OCI-LY7 (cell line): ENCODE data around the gene JCAD. TPM values are rescaled to one million over a fixed set of nuclear protein-coding genes. Genes with fewer than 3 reads are reported as not detected.
"Not testable (repeated sequence)": the region's sequence is repeated elsewhere in the genome, so short reads cannot be mapped to it uniquely, and the experiment has no call there.

Source experiments
- BruUV-seq: library from RNA; stranded (reverse); fragments of 400-500 nt; replicated peaks from 2 replicates; lab custom pipeline; 2021; lab: Mats Ljungman, UMichigan
- CTCF ChIA-PET: fragments of 300-600 bp; sonication (Branson Sonifier 250); formaldehyde crosslinking; loops from one replicate; lab custom pipeline; 2022; ENCODE audit warnings: antibody characterized with exemption; ENCODE audit not compliant: unreplicated experiment; lab: Charles Lee
- POLR2A ChIA-PET: fragments of 300-600 bp; sonication (Branson Sonifier 250); formaldehyde crosslinking; loops from one replicate; lab custom pipeline; 2022; ENCODE audit warnings: antibody characterized with exemption; lab: Charles Lee
- DNase-seq: peaks from one replicate; pipeline ENCODE4 v3.0.0-alpha.2; 2015; ENCODE audit warnings: low spot score
- H2AFZ ChIP-seq: fragments of 200-600 bp; sonication (generic), shearing (Covaris generic); 2 replicates; pipeline ENCODE4 v1.6.1; 2014; ENCODE audit warnings: mild to moderate bottlenecking, antibody characterized with exemption, low read length, moderate library complexity
- H3K27ac ChIP-seq: fragments of 200-600 bp; sonication (generic); 2 replicates; pipeline ENCODE4 v1.5.1; 2014; ENCODE audit warnings: mixed run types, low read depth, mild to moderate bottlenecking, moderate library complexity, low read length, inconsistent platforms; ENCODE audit not compliant: poor library complexity, severe bottlenecking
- H3K36me3 ChIP-seq: fragments of 200-600 bp; sonication (generic); 2 replicates; pipeline ENCODE4 v1.6.1; 2014; ENCODE audit warnings: mild to moderate bottlenecking, antibody characterized with exemption, low read length, moderate library complexity, mixed read lengths; ENCODE audit not compliant: insufficient read depth
- H3K4me1 ChIP-seq: fragments of 200-600 bp; sonication (generic); 2 replicates; pipeline ENCODE4 v1.5.1; 2014; ENCODE audit warnings: mild to moderate bottlenecking, low read length; ENCODE audit not compliant: insufficient read depth, poor library complexity, severe bottlenecking
- H3K4me2 ChIP-seq: fragments of 200-600 bp; sonication (generic); 2 replicates; pipeline ENCODE4 v1.6.1; 2014; ENCODE audit warnings: mild to moderate bottlenecking, low read length
- H3K4me3 ChIP-seq: fragments of 200-600 bp; sonication (generic); 2 replicates; pipeline ENCODE4 v1.5.1; 2014; ENCODE audit warnings: mild to moderate bottlenecking, low read depth, low read length; ENCODE audit not compliant: poor library complexity, severe bottlenecking
- H3K79me2 ChIP-seq: fragments of 200-600 bp; sonication (generic); 2 replicates; pipeline ENCODE4 v1.6.1; 2016; ENCODE audit warnings: low read depth, mild to moderate bottlenecking, low read length, moderate library complexity, mixed read lengths; ENCODE audit not compliant: insufficient read depth
- H3K9me2 ChIP-seq: fragments of 200-600 bp; sonication (generic); 2 replicates; pipeline ENCODE4 v1.6.1; 2016; ENCODE audit warnings: mild to moderate bottlenecking, low read length, mixed read lengths; ENCODE audit not compliant: insufficient read depth
- H3K9me3 ChIP-seq: fragments of 200-600 bp; sonication (generic); 2 replicates; pipeline ENCODE4 v1.6.1; 2014; ENCODE audit warnings: mild to moderate bottlenecking, mixed run types, low read length, mixed read lengths
- H4K20me1 ChIP-seq: fragments of 200-600 bp; sonication (generic); 2 replicates; pipeline ENCODE4 v1.6.1; 2014; ENCODE audit warnings: mild to moderate bottlenecking, antibody characterized with exemption, low read length, moderate library complexity, mixed read lengths; ENCODE audit not compliant: insufficient read depth
- EZH2phosphoT487 ChIP-seq: fragments of 200-600 bp; sonication (generic); IDR thresholded peaks from 2 replicates; pipeline ENCODE4 v1.6.1; 2018; ENCODE audit warnings: low read depth, borderline replicate concordance, mild to moderate bottlenecking, mixed run types, antibody characterized with exemption, low read length, moderate library complexity, mixed read lengths
- intact Hi-C: fragments of 100-400 bp; cut with micrococcal nuclease; formaldehyde crosslinking; loops from one replicate; pipeline ENCODE4 v1.10.0; 2022; ENCODE audit not compliant: unreplicated experiment
- total RNA-seq, 2 experiments: library from RNA; depleted of rRNA in 1 of 2; stranded (reverse); fragments of >200 nt in 1 of 2; shearing (Covaris generic) in 1 of 2; gene quantifications; 2 replicates each; pipeline ENCODE4 v1.2.3, GENCODE V29; 2014 to 2022
- TF ChIP-seq, protein P1 (sequence below): fragments of 200-600 bp; sonication (generic); conservative IDR thresholded peaks from 2 replicates; pipeline ENCODE4 v1.5.1; 2014; ENCODE audit warnings: mild to moderate bottlenecking, antibody characterized with exemption, low read length, moderate library complexity, mixed read lengths

The JCAD gene
- total RNA-seq, 2 experiments from 2014 or later = not detected

DNA sequence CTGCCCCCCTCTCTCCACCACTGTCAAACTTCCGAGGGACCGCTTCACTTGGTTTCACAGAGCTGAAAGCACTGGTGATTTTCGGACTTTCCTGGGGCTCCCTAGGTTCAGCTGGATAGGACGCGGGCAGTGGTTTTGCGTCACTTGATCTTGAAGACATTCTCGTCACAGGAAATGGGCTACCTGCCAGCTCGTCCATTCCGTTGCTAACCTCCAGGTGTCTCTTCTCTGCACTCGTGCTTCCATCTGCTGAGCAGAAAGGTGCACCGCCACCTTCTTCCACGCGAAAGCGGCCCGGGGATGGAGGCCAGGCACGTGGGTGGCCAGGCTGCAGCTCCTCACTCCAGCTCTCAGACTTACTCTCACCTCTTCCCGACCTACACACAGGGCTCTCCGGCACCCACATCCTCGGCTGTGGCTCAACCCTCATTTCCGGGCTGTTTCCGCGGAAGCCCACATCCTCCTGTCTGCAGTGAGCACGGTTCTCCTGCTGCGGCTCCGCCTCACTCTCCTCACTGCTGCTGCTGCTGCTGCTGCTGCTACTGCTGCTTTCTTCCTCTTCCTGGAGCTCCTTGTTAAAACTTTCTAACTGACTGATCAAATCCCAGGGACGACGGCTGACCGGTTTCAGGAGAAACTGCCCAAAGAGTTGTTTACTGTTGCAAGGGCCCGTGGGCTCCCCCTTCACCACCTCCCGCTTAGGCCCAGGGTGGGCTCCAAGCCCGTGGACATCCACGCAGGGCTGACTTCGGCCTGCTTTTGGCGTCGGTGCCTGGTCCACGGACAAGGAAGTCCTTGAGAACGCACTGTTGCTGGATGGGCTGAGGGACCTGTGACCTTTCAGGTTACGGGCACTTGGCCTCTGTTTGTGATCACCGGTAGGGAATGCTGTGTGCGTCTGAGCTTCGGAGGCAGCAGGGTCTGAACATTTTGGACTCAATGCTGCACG, 32.1 kb downstream of the JCAD start:
- DNase-seq = peak; percentile 13
- intact Hi-C loops = no loop called here
- no peak for TF ChIP-seq EZH2phosphoT487
- TF ChIP-seq, protein P1, sequence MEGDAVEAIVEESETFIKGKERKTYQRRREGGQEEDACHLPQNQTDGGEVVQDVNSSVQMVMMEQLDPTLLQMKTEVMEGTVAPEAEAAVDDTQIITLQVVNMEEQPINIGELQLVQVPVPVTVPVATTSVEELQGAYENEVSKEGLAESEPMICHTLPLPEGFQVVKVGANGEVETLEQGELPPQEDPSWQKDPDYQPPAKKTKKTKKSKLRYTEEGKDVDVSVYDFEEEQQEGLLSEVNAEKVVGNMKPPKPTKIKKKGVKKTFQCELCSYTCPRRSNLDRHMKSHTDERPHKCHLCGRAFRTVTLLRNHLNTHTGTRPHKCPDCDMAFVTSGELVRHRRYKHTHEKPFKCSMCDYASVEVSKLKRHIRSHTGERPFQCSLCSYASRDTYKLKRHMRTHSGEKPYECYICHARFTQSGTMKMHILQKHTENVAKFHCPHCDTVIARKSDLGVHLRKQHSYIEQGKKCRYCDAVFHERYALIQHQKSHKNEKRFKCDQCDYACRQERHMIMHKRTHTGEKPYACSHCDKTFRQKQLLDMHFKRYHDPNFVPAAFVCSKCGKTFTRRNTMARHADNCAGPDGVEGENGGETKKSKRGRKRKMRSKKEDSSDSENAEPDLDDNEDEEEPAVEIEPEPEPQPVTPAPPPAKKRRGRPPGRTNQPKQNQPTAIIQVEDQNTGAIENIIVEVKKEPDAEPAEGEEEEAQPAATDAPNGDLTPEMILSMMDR = no peak
- no peaks in the 10 kb centered on the region for H3K9me3 ChIP-seq
- no peaks in the 10 kb centered on the region for H3K36me3 ChIP-seq
- H3K4me2 ChIP-seq = peak overlapping the region; percentile 47
- H3K4me1 ChIP-seq = no peaks in the 10 kb centered on the region
- H4K20me1 ChIP-seq = no peaks in the 10 kb centered on the region
- ChIA-PET CTCF (interaction anchor here (0.5 kb wide), 1 partner anchor 363 kb away, joined by 4 read pairs; no protein-coding TSS in a partner anchor), POLR2A (interaction anchor here (0.6 to 0.7 kb wide), 2 partner anchors 322 to 1087 kb away, joined by 3 to 4 read pairs; partner anchors contain the start of gene MTPAP)
- H3K9me2 ChIP-seq = no peaks in the 10 kb centered on the region
- H3K4me3 ChIP-seq = no peak overlapping the region
- no peak overlapping the region for H3K27ac ChIP-seq
- no peaks in the 10 kb centered on the region for H3K79me2 ChIP-seq
- H2AFZ ChIP-seq = no peak overlapping the region
- no TSS peak for BruUV-seq

DNA sequence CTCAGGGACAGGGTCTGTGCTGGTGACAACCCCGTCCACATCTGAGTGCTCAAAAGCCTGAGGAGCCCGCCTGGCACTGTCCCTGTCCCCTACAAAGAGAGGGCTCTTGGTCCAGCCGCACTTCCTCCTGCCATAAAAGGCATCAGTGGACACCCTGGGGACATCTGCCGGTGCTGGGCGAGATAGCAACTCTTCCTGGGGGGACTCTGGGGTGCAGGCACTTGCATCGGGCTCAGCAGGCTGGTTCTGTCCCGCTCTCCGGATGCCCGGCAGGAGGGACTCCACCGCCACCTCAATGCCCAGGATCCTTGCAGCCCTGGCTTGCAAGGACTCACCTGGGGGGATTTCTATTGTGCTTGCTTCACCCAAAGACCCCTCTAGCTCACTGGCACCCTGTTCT, 32.8 kb downstream of the JCAD start:
- DNase-seq = no peak
- ChIA-PET POLR2A (no interaction called here), CTCF (interaction anchor here (0.5 kb wide), 1 partner anchor 362 kb away, joined by 4 read pairs; no protein-coding TSS in a partner anchor)
- Histone ChIP-seq H3K4me3 (no peak overlapping the region), H3K4me2 (peak overlapping the region; percentile 47; the same call in 1 of the 2 replicates), H3K79me2 (no peaks in the 10 kb centered on the region), H3K27ac (no peak overlapping the region), H2AFZ (no peak overlapping the region), H3K9me2 (no peaks in the 10 kb centered on the region), H3K36me3 (no peaks in the 10 kb centered on the region), H3K4me1 (no peaks in the 10 kb centered on the region), H3K9me3 (no peaks in the 10 kb centered on the region), H4K20me1 (no peaks in the 10 kb centered on the region)
- no TSS peak for BruUV-seq
- intact Hi-C loops = no loop called here
- TF ChIP-seq EZH2phosphoT487 = no peak
- TF ChIP-seq, protein P1 = no peak

DNA sequence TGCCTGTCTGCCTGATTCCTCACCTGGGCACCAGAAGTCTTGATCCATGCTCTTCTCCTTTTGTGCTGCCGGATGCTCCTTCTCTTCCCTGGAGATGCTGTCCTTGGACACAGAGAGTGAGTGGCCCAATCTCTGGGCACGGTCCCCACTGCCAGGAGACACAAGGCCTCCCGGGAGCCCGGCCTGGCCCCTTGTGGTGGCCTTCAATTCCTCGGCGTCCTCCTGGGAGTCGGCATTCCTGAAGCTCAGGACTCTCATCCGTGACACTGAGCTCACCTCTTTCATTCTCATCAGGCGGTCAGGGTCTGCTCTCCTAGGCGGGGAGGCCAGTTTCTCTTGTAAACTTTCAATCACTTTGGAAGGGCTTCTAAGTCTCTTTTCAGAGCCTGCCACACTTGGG, 33.3 kb downstream of the JCAD start:
- H3K4me3 ChIP-seq = no peak overlapping the region
- POLR2A ChIA-PET = no interaction called here

DNA sequence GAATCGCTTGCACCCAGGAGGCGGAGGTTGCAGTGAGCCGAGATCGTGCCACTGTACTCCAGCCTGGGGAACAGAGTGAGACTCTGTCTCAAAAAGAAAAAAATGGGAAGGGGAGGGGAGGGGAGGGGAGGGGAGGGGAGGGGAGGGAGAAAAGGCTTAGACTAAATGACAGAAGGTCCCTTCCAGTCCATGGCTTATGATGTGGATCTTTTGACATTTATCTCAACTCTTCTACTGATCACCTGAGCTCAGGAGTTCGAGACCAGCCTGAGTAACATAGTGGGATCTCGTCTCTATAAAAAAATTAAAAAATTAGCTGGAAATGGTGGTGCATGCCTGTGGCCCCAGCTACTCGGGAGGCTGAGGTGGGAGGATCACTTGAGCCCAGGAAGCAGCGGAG, 34.0 kb downstream of the JCAD start:
- H3K9me3 ChIP-seq, H4K20me1 ChIP-seq, CTCF ChIA-PET, H3K4me2 ChIP-seq, POLR2A ChIA-PET, H2AFZ ChIP-seq, H3K4me1 ChIP-seq, H3K79me2 ChIP-seq, BruUV-seq, H3K27ac ChIP-seq, H3K4me3 ChIP-seq, H3K9me2 ChIP-seq, intact Hi-C loops, H3K36me3 ChIP-seq, DNase-seq: not testable (repeated sequence)

More for the DNA sequence above, 33.3 kb downstream of the JCAD start:
- no peaks in the 10 kb centered on the region for H4K20me1 ChIP-seq
- H2AFZ ChIP-seq = no peak overlapping the region
- H3K9me3 ChIP-seq = no peaks in the 10 kb centered on the region
- no TSS peak for BruUV-seq
- H3K27ac ChIP-seq = no peak overlapping the region
- no peaks in the 10 kb centered on the region for H3K9me2 ChIP-seq
- H3K4me1 ChIP-seq = no peaks in the 10 kb centered on the region
- no peak overlapping the region for H3K4me2 ChIP-seq
- DNase-seq = no peak
- CTCF ChIA-PET = no interaction called here
- H3K36me3 ChIP-seq = no peaks in the 10 kb centered on the region
- H3K79me2 ChIP-seq = no peaks in the 10 kb centered on the region
- TF ChIP-seq EZH2phosphoT487 = no peak
- TF ChIP-seq, protein P1 = no peak
- intact Hi-C loops = no loop called here
